Sciatic nerve (tissue), 2 donors: ENCODE data around the gene PARP15. TPM values are rescaled to one million over a fixed set of nuclear protein-coding genes. Genes with fewer than 3 reads are reported as not detected.
"Not testable (repeated sequence)": the region's sequence is repeated elsewhere in the genome, so short reads cannot be mapped to it uniquely, and the experiment has no call there.

Experiments
- ATAC-seq: fragments of 200-7000 bp; cut with Tn5 transposase; one replicate; pipeline ENCODE4 v1.9.1; 2020; ENCODE audit warnings: mild to moderate bottlenecking, moderate library complexity
- DNase-seq: peaks from one replicate; pipeline ENCODE4 v3.0.0-alpha.2; 2020; ENCODE audit warnings: low spot score
- intact Hi-C: fragments of 100-400 bp; cut with DNase I; formaldehyde crosslinking; loops from one replicate; pipeline ENCODE4 v1.14.2; 2022
- total RNA-seq: library from RNA; stranded (reverse); fragmentation: NEBNext Ultra II Directional; extraction: Animal tissue kit (Norgen Biotek cat#: 25700); gene quantifications from one replicate; pipeline ENCODE4 v1.2.1, GENCODE V29; 2021
- donor health status: DM: no; HTN: no; CAD: no.
- donor health status: DM: no; HTN: no; CAD: no.

PARP15 gene
- total RNA-seq, 1 donor from 2014 or later: 3.3 TPM

DNA sequence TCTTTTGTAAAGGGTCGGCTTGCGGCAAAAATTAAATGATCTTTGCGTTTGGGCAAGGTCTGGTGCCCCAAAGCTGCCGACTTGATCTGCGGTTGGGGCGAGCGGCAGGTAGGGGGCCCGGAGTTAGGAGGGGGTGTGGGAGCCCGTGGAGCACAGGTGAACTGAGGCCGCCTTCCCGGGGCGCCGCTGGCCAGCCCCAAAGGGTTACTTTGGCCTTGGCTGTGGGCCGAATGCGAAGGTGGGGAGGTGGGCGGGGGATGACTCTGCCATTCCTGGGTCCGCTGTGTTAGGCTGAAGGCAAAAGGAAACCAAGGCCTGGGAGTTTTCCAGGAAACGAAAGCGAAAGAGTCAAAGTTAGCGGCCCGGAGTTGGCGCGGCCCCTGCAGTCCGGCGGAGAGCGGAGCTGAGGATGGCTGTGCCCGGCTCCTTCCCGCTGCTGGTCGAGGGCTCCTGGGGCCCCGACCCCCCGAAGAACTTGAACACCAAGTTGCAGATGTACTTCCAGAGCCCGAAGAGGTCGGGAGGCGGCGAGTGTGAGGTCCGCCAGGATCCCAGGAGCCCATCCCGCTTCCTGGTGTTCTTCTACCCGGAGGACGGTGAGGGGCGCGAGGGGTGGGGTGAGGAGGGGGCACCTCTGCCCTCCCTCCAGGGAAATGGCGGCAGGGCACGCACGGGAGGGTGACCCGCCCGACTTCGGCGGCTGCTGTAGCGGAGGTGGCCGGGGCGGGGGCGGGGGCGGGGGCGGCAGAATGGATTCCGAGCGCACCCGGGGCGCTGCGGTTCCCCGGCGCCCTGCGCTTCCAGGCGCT is 103.2 kb downstream of the PARP15 start, which contains the start of gene PARP14:
PARP14 (plus strand) TSS at position 365 of the 809 bp plus-strand sequence; CDS start at position 410, 45 bp downstream.
- DNase-seq: peak; percentile 84
- ATAC-seq: peak; percentile 87
- intact Hi-C loops: loop anchor here (5.0 kb wide), 3 partner anchors 118 to 1138 kb away; partner anchors contain the start of genes DTX3L, FAM162A, MIX23 and PARP9

DNA sequence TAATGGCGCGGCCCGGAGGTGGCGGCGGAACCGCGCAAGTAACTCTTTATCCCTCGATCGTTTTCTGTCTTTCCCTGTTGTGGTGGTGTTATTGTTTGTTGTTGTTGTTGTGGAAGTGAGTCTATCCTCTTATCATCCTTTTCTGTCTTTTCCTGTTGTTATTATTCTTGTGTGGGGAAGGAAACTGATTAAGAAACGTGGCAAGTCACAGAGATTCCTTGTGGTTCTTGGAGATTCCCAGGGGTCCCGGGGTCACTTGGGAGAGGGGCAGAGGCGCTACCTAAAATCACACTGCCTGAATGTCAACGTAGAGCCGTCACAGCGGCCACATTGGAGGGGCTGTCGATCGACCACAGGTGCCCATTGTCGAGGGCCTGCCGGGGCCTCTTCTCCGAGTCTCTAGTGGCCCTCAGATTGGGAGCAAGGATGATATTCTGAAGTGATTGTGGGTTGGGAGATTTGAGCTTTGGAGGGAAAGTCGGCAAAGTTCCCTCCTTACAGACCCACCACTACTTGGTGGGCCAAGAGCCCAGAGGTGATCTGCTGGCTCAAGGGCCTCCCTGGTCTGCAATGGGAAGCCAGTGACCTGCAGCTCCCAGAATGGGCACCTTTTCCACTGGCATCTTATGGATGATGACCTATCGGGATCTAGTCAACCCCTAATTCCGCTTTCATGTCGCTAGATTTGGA is 104.0 kb downstream of the PARP15 start:
- ATAC-seq (no peak), DNase-seq (no peak)
- intact Hi-C loops: loop anchor here (5.0 kb wide), 3 partner anchors 119 to 1139 kb away; partner anchors contain the start of genes DTX3L, FAM162A, MIX23 and PARP9

DNA sequence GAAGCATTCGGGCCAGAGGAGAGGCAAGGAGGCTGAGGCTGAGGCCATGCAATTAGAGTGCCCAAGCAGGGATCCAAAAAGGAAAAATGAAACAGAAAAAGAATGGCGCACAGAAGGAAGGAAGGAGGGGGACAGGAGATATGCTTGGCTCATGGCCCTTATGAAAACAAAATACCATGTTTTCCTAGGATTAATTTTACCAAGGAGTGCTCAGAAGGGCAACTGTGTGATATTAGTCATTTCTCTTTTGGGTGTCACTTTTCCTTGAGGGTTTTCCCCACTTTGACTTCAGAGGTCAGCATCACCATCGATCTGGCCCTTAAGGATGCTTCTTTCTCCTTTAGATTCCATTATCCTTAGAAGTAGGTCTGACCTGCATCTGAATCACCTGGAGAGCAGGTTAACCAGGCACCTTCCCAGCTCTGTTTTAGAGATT is 104.5 kb downstream of the PARP15 start:
- DNase-seq (no peak), ATAC-seq (no peak)
- intact Hi-C loops: loop anchor here (5.0 kb wide), 3 partner anchors 120 to 1140 kb away; partner anchors contain the start of genes DTX3L, FAM162A, MIX23 and PARP9

DNA sequence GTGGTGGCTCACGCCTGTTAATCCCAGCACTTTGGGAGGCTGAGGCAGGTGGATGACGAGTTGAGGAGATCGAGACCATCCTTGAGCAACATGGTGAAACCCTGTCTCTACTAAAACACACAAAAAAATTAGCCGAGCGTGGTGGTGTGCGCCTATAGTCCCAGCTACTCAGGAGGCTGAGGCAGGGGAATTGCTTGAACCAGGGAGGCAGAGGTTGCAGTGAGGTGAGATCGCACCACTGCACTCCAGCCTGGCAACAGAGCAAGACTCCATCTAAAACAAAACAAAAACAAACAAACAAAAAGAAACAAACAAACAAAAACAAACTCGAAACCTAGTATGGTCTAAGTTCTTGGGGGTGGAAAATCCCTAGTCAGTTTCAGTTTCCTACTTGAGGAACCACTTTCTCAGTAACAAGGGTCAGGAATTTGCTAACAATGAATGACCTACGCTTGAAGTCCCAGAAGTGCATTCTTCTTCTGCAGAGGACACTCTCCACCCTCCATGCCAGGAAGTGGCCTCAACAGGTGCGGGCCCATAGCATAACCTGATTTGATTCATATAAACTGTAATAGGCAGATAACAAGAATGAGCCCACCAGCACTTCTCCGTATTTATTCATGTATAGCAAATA is 105.4 kb downstream of the PARP15 start:
- not testable (repeated sequence) for ATAC-seq, DNase-seq
- intact Hi-C loops: loop anchor here (5.0 kb wide), 3 partner anchors 121 to 1141 kb away; partner anchors contain the start of genes DTX3L, FAM162A, MIX23 and PARP9

DNA sequence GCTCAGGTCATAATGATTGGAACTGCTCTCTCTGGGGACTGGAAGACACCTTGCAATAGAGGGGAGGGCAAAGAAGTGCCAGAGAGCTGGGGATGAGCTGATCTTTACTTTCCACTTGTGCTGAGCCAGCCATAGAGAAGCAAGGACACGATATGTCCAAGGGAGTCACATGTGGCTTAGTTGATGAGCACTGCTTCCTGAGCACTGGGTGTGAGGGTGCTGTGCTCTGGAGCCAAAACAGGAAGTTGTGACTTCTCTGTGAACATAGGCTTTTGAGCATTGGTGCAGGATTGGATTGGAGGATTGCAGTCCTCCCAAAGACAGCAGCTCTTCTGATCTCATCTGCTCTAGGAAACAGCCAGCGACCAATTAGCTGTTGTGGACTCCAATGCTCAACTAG is 109.8 kb downstream of the PARP15 start:
- intact Hi-C loops: no loop called here
- no peak for ATAC-seq
- DNase-seq: no peak

Other genes starting within 250 kb of the PARP15 start
- gene MIX23, start 194.4 kb upstream of the PARP15 start, total RNA-seq: 28.1 TPM
- gene FAM162A, start 193.5 kb upstream of the PARP15 start, total RNA-seq: 36.1 TPM
- 5.3 TPM for gene WDR5B, start 161.6 kb upstream of the PARP15 start, total RNA-seq
- 68.7 TPM for gene KPNA1, start 62.7 kb upstream of the PARP15 start, total RNA-seq
- 33.9 TPM for gene PARP9, start 13.3 kb upstream of the PARP15 start, total RNA-seq
- gene DTX3L, start 13.3 kb upstream of the PARP15 start, total RNA-seq: 31.5 TPM
- gene PARP14, start 103.2 kb downstream of the PARP15 start, total RNA-seq: 58.4 TPM
- 15.9 TPM for gene HSPBAP1, start 216.2 kb downstream of the PARP15 start, total RNA-seq
- gene SLC49A4, start 217.4 kb downstream of the PARP15 start, total RNA-seq: 12.8 TPM